IMR-90 (cell line): Measurements from ENCODE around the gene ADAMTS10.

ENCODE experiments used
- CEBPB ChIP-seq: IDR thresholded peaks from 2 replicates; pipeline ENCODE4 v1.6.1; 2012; ENCODE audit warnings: low read depth, low read length, improper control_type of control experiment
- CTCF ChIP-seq: conservative IDR thresholded peaks from 2 replicates; pipeline ENCODE4 v1.5.1; 2012; ENCODE audit warnings: mild to moderate bottlenecking, low read depth, low read length, improper control_type of control experiment
- ELK1 ChIP-seq: fragments of 150-350 bp; IDR thresholded peaks from 2 replicates; pipeline ENCODE4 v1.6.1; 2016; ENCODE audit warnings: low read depth, mild to moderate bottlenecking, low read length, moderate library complexity, borderline replicate concordance
- FOS ChIP-seq: fragments of 150-350 bp; IDR thresholded peaks from 2 replicates; pipeline ENCODE4 v1.6.1; 2016; ENCODE audit warnings: low read depth, low read length
- POLR2A ChIP-seq: IDR thresholded peaks from 2 replicates; pipeline ENCODE4 v1.6.1; 2012; ENCODE audit warnings: mild to moderate bottlenecking, low read depth, low read length
- RAD21 ChIP-seq: IDR thresholded peaks from 2 replicates; pipeline ENCODE4 v1.6.1; 2012; ENCODE audit warnings: low read length, improper control_type of control experiment
- RCOR1 ChIP-seq: IDR thresholded peaks from 2 replicates; pipeline ENCODE4 v1.6.1; 2012; ENCODE audit warnings: mild to moderate bottlenecking, low read length, improper control_type of control experiment; ENCODE audit not compliant: insufficient replicate concordance
- RFX5 ChIP-seq: IDR thresholded peaks from 2 replicates; pipeline ENCODE4 v1.8.0; 2012; ENCODE audit warnings: low read depth, mild to moderate bottlenecking, low read length, moderate library complexity
- SMC3 ChIP-seq: fragments of 150-350 bp; IDR thresholded peaks from 2 replicates; pipeline ENCODE4 v1.6.1; 2016; ENCODE audit warnings: low read depth, mild to moderate bottlenecking, antibody characterized with exemption, low read length, moderate library complexity
- USF2 ChIP-seq: fragments of 150-350 bp; IDR thresholded peaks from 2 replicates; pipeline ENCODE4 v1.6.1; 2017; ENCODE audit warnings: mild to moderate bottlenecking, antibody characterized with exemption, low read length, low read depth

GRCh38 chr19:8595651-8596050, 14.9 kb downstream of the ADAMTS10 start:
- TF ChIP-seq POLR2A, result no peak
- TF ChIP-seq CTCF, result no peak
- TF ChIP-seq RAD21, result no peak
- TF ChIP-seq RFX5, result no peak
- TF ChIP-seq CEBPB, result no peak
- no peak for TF ChIP-seq FOS
- no peak for TF ChIP-seq SMC3
- no peak for TF ChIP-seq USF2
- no peak for TF ChIP-seq RCOR1
- no peak for TF ChIP-seq ELK1
